Smooth muscle cell (in vitro differentiated cells): ENCODE measurements around the gene APOF. TPM values are rescaled to one million over a fixed set of nuclear protein-coding genes. Genes with fewer than 3 reads are reported as not detected.

Experiments
- DNase-seq: peaks from one replicate; lab custom pipeline; 2025; ENCODE audit not compliant: unreplicated experiment; lab: John Stamatoyannopoulos, UW
- H2AFZ ChIP-seq: fragments of 200-600 bp; sonication (generic); 2 replicates; pipeline ENCODE4 v1.6.0; 2016; ENCODE audit warnings: antibody characterized with exemption, low read depth, mild to moderate bottlenecking
- H3F3A ChIP-seq: fragments of 200-600 bp; sonication (generic); 2 replicates; pipeline ENCODE4 v1.6.0; 2017; ENCODE audit warnings: antibody characterized with exemption, low read depth
- H3K27ac ChIP-seq: fragments of 200-600 bp; sonication (generic); 2 replicates; pipeline ENCODE4 v1.5.1; 2016; ENCODE audit warnings: low read depth, mild to moderate bottlenecking
- H3K27me3 ChIP-seq: fragments of 200-600 bp; sonication (generic); 2 replicates; pipeline ENCODE4 v1.6.1; 2016; ENCODE audit warnings: low read depth, mild to moderate bottlenecking
- H3K36me3 ChIP-seq: fragments of 200-600 bp; sonication (generic); 2 replicates; pipeline ENCODE4 v1.5.1; 2016; ENCODE audit warnings: low read depth
- H3K4me1 ChIP-seq: fragments of 200-600 bp; sonication (generic); 2 replicates; pipeline ENCODE4 v1.5.1; 2016; ENCODE audit warnings: low read depth
- H3K4me2 ChIP-seq: fragments of 200-600 bp; sonication (generic); 2 replicates; pipeline ENCODE4 v1.6.0; 2016; ENCODE audit warnings: mild to moderate bottlenecking
- H3K4me3 ChIP-seq: fragments of 200-600 bp; sonication (generic); 2 replicates; pipeline ENCODE4 v1.5.1; 2016; ENCODE audit warnings: mild to moderate bottlenecking
- H3K79me2 ChIP-seq: fragments of 200-600 bp; sonication (generic); 2 replicates; pipeline ENCODE4 v1.6.0; 2016; ENCODE audit warnings: low read depth, mild to moderate bottlenecking
- H3K9ac ChIP-seq: fragments of 200-600 bp; sonication (generic); 2 replicates; pipeline ENCODE4 v1.6.0; 2016; ENCODE audit warnings: low read depth
- H3K9me3 ChIP-seq: fragments of 200-600 bp; sonication (generic); replicated peaks from 2 replicates; pipeline ENCODE4 v1.5.1; 2016; ENCODE audit warnings: low read depth
- H4K20me1 ChIP-seq: fragments of 200-600 bp; sonication (generic); 2 replicates; pipeline ENCODE4 v1.6.0; 2016; ENCODE audit warnings: low read depth
- CTCF ChIP-seq: fragments of 200-600 bp; sonication (generic); IDR thresholded peaks from 2 replicates; pipeline ENCODE4 v1.5.1; 2017; ENCODE audit warnings: borderline replicate concordance, mild to moderate bottlenecking, antibody characterized with exemption; ENCODE audit not compliant: insufficient read depth, poor library complexity, severe bottlenecking
- WGBS: methylation state at CpG from one replicate; pipeline ENCODE4 v1.1.7; 2016; ENCODE audit warnings: low lambda C conversion rate; 5-methylcytosine and 5-hydroxymethylcytosine counted together
- polyA plus RNA-seq: library from polyadenylated mRNA; unstranded; fragments of >200 nt; fragmentation: Nextera tagmentation; extraction: Ambion mirVana; gene quantifications from 2 replicates; pipeline ENCODE4 v1.2.1, GENCODE V29; 2016
- total RNA-seq: library from RNA; depleted of rRNA; stranded (reverse); fragments of >200 nt; gene quantifications from 2 replicates; pipeline ENCODE4 v1.2.3, GENCODE V29; 2014

APOF gene
- total and polyA plus RNA-seq, 2 experiments from 2014 or later = not detected

GRCh38 chr12:56373515-56373914, 10.9 kb upstream of the APOF start:
- DNase-seq = no peak
- Histone ChIP-seq H3K79me2 (no peaks in the 10 kb centered on the region), H3K36me3 (no peaks in the 10 kb centered on the region), H3K4me1 (no peaks in the 10 kb centered on the region), H2AFZ (no peak overlapping the region), H4K20me1 (no peaks in the 10 kb centered on the region), H3K4me3 (no peak overlapping the region), H3K27me3 (peaks cover 7% of the 10 kb centered on the region), H3F3A (no peaks in the 10 kb centered on the region), H3K9ac (no peak overlapping the region), H3K4me2 (no peak overlapping the region), H3K9me3 (no peaks in the 10 kb centered on the region), H3K27ac (no peak overlapping the region)
- no peak for TF ChIP-seq CTCF
- 100% methylated on average over 1 of the region's 1 CpG for WGBS

GRCh38 chr12:56366948-56367347, 4.3 kb upstream of the APOF start:
- no peaks in the 10 kb centered on the region for H3K79me2 ChIP-seq
- H3K4me3 ChIP-seq = no peak overlapping the region
- no peak overlapping the region for H3K4me2 ChIP-seq
- no peak overlapping the region for H3K9ac ChIP-seq
- H3K36me3 ChIP-seq = no peaks in the 10 kb centered on the region
- no peaks in the 10 kb centered on the region for H4K20me1 ChIP-seq
- H2AFZ ChIP-seq = no peak overlapping the region
- no peaks in the 10 kb centered on the region for H3F3A ChIP-seq
- no peak for DNase-seq
- H3K27ac ChIP-seq = no peak overlapping the region
- 90% methylated on average over 3 of the region's 3 CpGs for WGBS
- H3K27me3 ChIP-seq = peaks cover 7% of the 10 kb centered on the region
- TF ChIP-seq CTCF = no peak
- no peaks in the 10 kb centered on the region for H3K9me3 ChIP-seq
- H3K4me1 ChIP-seq = no peaks in the 10 kb centered on the region

- no peak for DNase-seq
- H3K9me3 ChIP-seq = no peaks in the 10 kb centered on the region
- H3F3A ChIP-seq = peaks cover 5% of the 10 kb centered on the region
- WGBS = 90% methylated on average over 8 of the region's 8 CpGs
- no peak overlapping the region for H3K9ac ChIP-seq
- H2AFZ ChIP-seq = no peak overlapping the region
- H3K36me3 ChIP-seq = no peaks in the 10 kb centered on the region
- H3K79me2 ChIP-seq = peaks cover 23% of the 10 kb centered on the region
- TF ChIP-seq CTCF = no peak
- peaks cover 16% of the 10 kb centered on the region for H4K20me1 ChIP-seq
- H3K4me1 ChIP-seq = peaks cover 13% of the 10 kb centered on the region
- no peak overlapping the region for H3K4me3 ChIP-seq
- H3K4me2 ChIP-seq = no peak overlapping the region
- H3K27me3 ChIP-seq = no peaks in the 10 kb centered on the region
- no peak overlapping the region for H3K27ac ChIP-seq
These were observed 1.0 kb downstream of the APOF start for GRCh38 chr12:56361487-56362129.
